ENCODE measurements around the gene CTNNBIP1. TPM values are rescaled to one million over a fixed set of nuclear protein-coding genes. Genes with fewer than 3 reads are reported as not detected.

Gene CTNNBIP1
- total and polyA plus RNA-seq, 5 donors from 2014 or later, result 5.9 to 9.6 (median 9.3) TPM

GRCh38 chr1:9889411-9889810 lies 20.7 kb downstream of the CTNNBIP1 start:
- DNase-seq (no peak), ATAC-seq (ENCODE audit: low read depth in 2 of 2) (no peak)
- no peaks in the 10 kb centered on the region for H3K27me3 Mint-ChIP-seq
- no peaks in the 10 kb centered on the region for H3K27me3 ChIP-seq (ENCODE audit: control insufficient read depth, insufficient read depth, low read length)
- H3K27ac Mint-ChIP-seq, result peak overlapping the region in 1 of 3 donors; percentile 52
- H3K9me3 ChIP-seq (ENCODE audit: control insufficient read depth in 2 of 2, low read length in 2 of 2), result no peaks in the 10 kb centered on the region
- H3K36me3 ChIP-seq (ENCODE audit: control insufficient read depth, insufficient read depth, low read length), result no peaks in the 10 kb centered on the region
- peaks cover 0 to 10% (median 4%) of the 10 kb centered on the region in 4 donors for H3K4me1 Mint-ChIP-seq
- no peak overlapping the region for H3K27ac ChIP-seq (ENCODE audit: insufficient read depth, low read length, poor library complexity, severe bottlenecking)
- no peaks in the 10 kb centered on the region for H3K9me3 Mint-ChIP-seq
- no peak overlapping the region for H3K4me3 ChIP-seq (ENCODE audit: low read depth, low read length)
- H3K4me1 ChIP-seq (ENCODE audit: control insufficient read depth, insufficient read depth, low read length, poor library complexity, severe bottlenecking), result no peaks in the 10 kb centered on the region
- H3K4me3 Mint-ChIP-seq, result no peak overlapping the region
- peaks cover 7% of the 10 kb centered on the region for H3K36me3 Mint-ChIP-seq

GRCh38 chr1:9888886-9889285 lies 21.2 kb downstream of the CTNNBIP1 start:
- Histone ChIP-seq H3K4me1 (ENCODE audit: control insufficient read depth, insufficient read depth, low read length, poor library complexity, severe bottlenecking) (no peaks in the 10 kb centered on the region), H3K27me3 (ENCODE audit: control insufficient read depth, insufficient read depth, low read length) (no peaks in the 10 kb centered on the region), H3K4me3 (ENCODE audit: low read depth, low read length) (no peak overlapping the region), H3K9me3 (ENCODE audit: control insufficient read depth in 2 of 2, low read length in 2 of 2) (no peaks in the 10 kb centered on the region), H3K36me3 (ENCODE audit: control insufficient read depth, insufficient read depth, low read length) (no peaks in the 10 kb centered on the region), H3K27ac (ENCODE audit: insufficient read depth, low read length, poor library complexity, severe bottlenecking) (no peak overlapping the region)
- ATAC-seq (ENCODE audit: low read depth in 2 of 2) (no peak), DNase-seq (no peak)
- H3K4me1 Mint-ChIP-seq, result peaks cover 0 to 10% (median 3%) of the 10 kb centered on the region in 4 donors
- no peaks in the 10 kb centered on the region for H3K9me3 Mint-ChIP-seq
- no peak overlapping the region for H3K27ac Mint-ChIP-seq
- no peak overlapping the region for H3K4me3 Mint-ChIP-seq
- H3K36me3 Mint-ChIP-seq, result peaks cover 6% of the 10 kb centered on the region
- H3K27me3 Mint-ChIP-seq, result no peaks in the 10 kb centered on the region

- H3K27ac Mint-ChIP-seq, result no peak overlapping the region
These were observed 23.0 kb downstream of the CTNNBIP1 start for GRCh38 chr1:9887070-9887469.

GRCh38 chr1:9886092-9886742 lies 23.9 kb downstream of the CTNNBIP1 start:
- no peaks in the 10 kb centered on the region for H3K27me3 ChIP-seq (ENCODE audit: control insufficient read depth, insufficient read depth, low read length)
- H3K27ac Mint-ChIP-seq, result no peak overlapping the region
- H3K36me3 ChIP-seq (ENCODE audit: control insufficient read depth, insufficient read depth, low read length), result no peaks in the 10 kb centered on the region
- no peak overlapping the region for H3K4me3 Mint-ChIP-seq
- H3K4me3 ChIP-seq (ENCODE audit: low read depth, low read length), result no peak overlapping the region
- H3K9me3 ChIP-seq (ENCODE audit: control insufficient read depth in 2 of 2, low read length in 2 of 2), result no peaks in the 10 kb centered on the region
- no peaks in the 10 kb centered on the region for H3K4me1 ChIP-seq (ENCODE audit: control insufficient read depth, insufficient read depth, low read length, poor library complexity, severe bottlenecking)
- peaks cover 13% of the 10 kb centered on the region for H3K36me3 Mint-ChIP-seq
- no peak overlapping the region for H3K27ac ChIP-seq (ENCODE audit: insufficient read depth, low read length, poor library complexity, severe bottlenecking)
- peaks cover 0 to 10% (median 2%) of the 10 kb centered on the region in 4 donors for H3K4me1 Mint-ChIP-seq
- no peak for DNase-seq
- ATAC-seq (ENCODE audit: low read depth in 2 of 2), result no peak
- H3K9me3 Mint-ChIP-seq, result no peaks in the 10 kb centered on the region
- H3K27me3 Mint-ChIP-seq, result no peaks in the 10 kb centered on the region

More at GRCh38 chr1:9887070-9887469, 23.0 kb downstream of the CTNNBIP1 start:
- Histone ChIP-seq H3K4me1 (ENCODE audit: control insufficient read depth, insufficient read depth, low read length, poor library complexity, severe bottlenecking) (no peaks in the 10 kb centered on the region), H3K36me3 (ENCODE audit: control insufficient read depth, insufficient read depth, low read length) (no peaks in the 10 kb centered on the region), H3K9me3 (ENCODE audit: control insufficient read depth in 2 of 2, low read length in 2 of 2) (no peaks in the 10 kb centered on the region), H3K27me3 (ENCODE audit: control insufficient read depth, insufficient read depth, low read length) (no peaks in the 10 kb centered on the region), H3K4me3 (ENCODE audit: low read depth, low read length) (no peak overlapping the region), H3K27ac (ENCODE audit: insufficient read depth, low read length, poor library complexity, severe bottlenecking) (no peak overlapping the region)
- H3K36me3 Mint-ChIP-seq, result peaks cover 11% of the 10 kb centered on the region
- no peak for ATAC-seq (ENCODE audit: low read depth in 2 of 2)
- no peak for DNase-seq
- H3K4me1 Mint-ChIP-seq, result peaks cover 0 to 10% (median 1%) of the 10 kb centered on the region in 4 donors
- H3K27me3 Mint-ChIP-seq, result no peaks in the 10 kb centered on the region
- H3K4me3 Mint-ChIP-seq, result no peak overlapping the region
- H3K9me3 Mint-ChIP-seq, result no peaks in the 10 kb centered on the region

- Histone ChIP-seq H3K4me1 (ENCODE audit: control insufficient read depth, insufficient read depth, low read length, poor library complexity, severe bottlenecking) (no peaks in the 10 kb centered on the region), H3K4me3 (ENCODE audit: low read depth, low read length) (no peak overlapping the region), H3K27ac (ENCODE audit: insufficient read depth, low read length, poor library complexity, severe bottlenecking) (no peak overlapping the region), H3K27me3 (ENCODE audit: control insufficient read depth, insufficient read depth, low read length) (no peaks in the 10 kb centered on the region), H3K9me3 (ENCODE audit: control insufficient read depth in 2 of 2, low read length in 2 of 2) (no peaks in the 10 kb centered on the region), H3K36me3 (ENCODE audit: control insufficient read depth, insufficient read depth, low read length) (no peaks in the 10 kb centered on the region)
- Mint-ChIP-seq H3K4me3 (no peak overlapping the region), H3K27ac (peak overlapping the region in 1 of 3 donors; percentile 54), H3K36me3 (peaks cover 21% of the 10 kb centered on the region), H3K9me3 (no peaks in the 10 kb centered on the region), H3K27me3 (no peaks in the 10 kb centered on the region), H3K4me1 (peaks cover 0 to 10% (median 2%) of the 10 kb centered on the region in 4 donors)
- ATAC-seq (ENCODE audit: low read depth in 2 of 2) (no peak), DNase-seq (no peak)
These were observed 25.3 kb downstream of the CTNNBIP1 start for GRCh38 chr1:9884805-9885204.

- H3K9me3 ChIP-seq (ENCODE audit: control insufficient read depth in 2 of 2, low read length in 2 of 2), result no peaks in the 10 kb centered on the region
- Mint-ChIP-seq H3K4me3 (no peak overlapping the region), H3K4me1 (peaks cover 0 to 5% (median under 1%) of the 10 kb centered on the region in 4 donors), H3K27me3 (no peaks in the 10 kb centered on the region), H3K36me3 (peaks cover 21% of the 10 kb centered on the region), H3K9me3 (no peaks in the 10 kb centered on the region), H3K27ac (peak overlapping the region in 2 of 3 donors; percentile 5 to 51)
- H3K27ac ChIP-seq (ENCODE audit: insufficient read depth, low read length, poor library complexity, severe bottlenecking), result no peak overlapping the region
- ATAC-seq (ENCODE audit: low read depth in 2 of 2), result no peak
- DNase-seq, result no peak
- no peaks in the 10 kb centered on the region for H3K4me1 ChIP-seq (ENCODE audit: control insufficient read depth, insufficient read depth, low read length, poor library complexity, severe bottlenecking)
- H3K27me3 ChIP-seq (ENCODE audit: control insufficient read depth, insufficient read depth, low read length), result no peaks in the 10 kb centered on the region
- H3K36me3 ChIP-seq (ENCODE audit: control insufficient read depth, insufficient read depth, low read length), result no peaks in the 10 kb centered on the region
- H3K4me3 ChIP-seq (ENCODE audit: low read depth, low read length), result no peak overlapping the region
These were observed 26.3 kb downstream of the CTNNBIP1 start for GRCh38 chr1:9883585-9884449.

- no peaks in the 10 kb centered on the region for H3K9me3 Mint-ChIP-seq
- H3K4me1 ChIP-seq (ENCODE audit: control insufficient read depth, insufficient read depth, low read length, poor library complexity, severe bottlenecking), result no peaks in the 10 kb centered on the region
- no peak for DNase-seq
- no peaks in the 10 kb centered on the region for H3K9me3 ChIP-seq (ENCODE audit: control insufficient read depth in 2 of 2, low read length in 2 of 2)
- H3K27me3 ChIP-seq (ENCODE audit: control insufficient read depth, insufficient read depth, low read length), result no peaks in the 10 kb centered on the region
- ATAC-seq (ENCODE audit: low read depth in 2 of 2), result no peak
- H3K27ac ChIP-seq (ENCODE audit: insufficient read depth, low read length, poor library complexity, severe bottlenecking), result no peak overlapping the region
- H3K4me3 Mint-ChIP-seq, result no peak overlapping the region
- H3K36me3 ChIP-seq (ENCODE audit: control insufficient read depth, insufficient read depth, low read length), result no peaks in the 10 kb centered on the region
- H3K27ac Mint-ChIP-seq, result no peak overlapping the region
- no peak overlapping the region for H3K4me3 ChIP-seq (ENCODE audit: low read depth, low read length)
- H3K27me3 Mint-ChIP-seq, result no peaks in the 10 kb centered on the region
- peaks cover 21% of the 10 kb centered on the region for H3K36me3 Mint-ChIP-seq
- H3K4me1 Mint-ChIP-seq, result peaks cover 0 to 5% (median under 1%) of the 10 kb centered on the region in 4 donors
These were observed 27.1 kb downstream of the CTNNBIP1 start for GRCh38 chr1:9882945-9883303.

All from CD4-positive, CD25-positive, alpha-beta regulatory T cell (primary cell).